ENCODE measurements around the gene TRRAP. TPM values are rescaled to one million over a fixed set of nuclear protein-coding genes. Genes with fewer than 3 reads are reported as not detected.
"Not testable (repeated sequence)": the region's sequence is repeated elsewhere in the genome, so short reads cannot be mapped to it uniquely, and the experiment has no call there.

The TRRAP gene
- polyA plus RNA-seq, 1 donor: 24.7 TPM

GRCh38 chr7:99046262-99046661 lies 167.9 kb downstream of the TRRAP start:
- not testable (repeated sequence) for H3K27me3 ChIP-seq (ENCODE audit: control insufficient read depth, insufficient read depth, low read length); H3K4me3 ChIP-seq (ENCODE audit: low read length); H3K4me1 ChIP-seq (ENCODE audit: control insufficient read depth, insufficient read depth, low read length); H3K9me3 ChIP-seq (ENCODE audit: control insufficient read depth, low read depth, low read length); DNase-seq; H3K27ac ChIP-seq (ENCODE audit: low read length)
- peaks cover 77% of the 10 kb centered on the region for H3K36me3 ChIP-seq (ENCODE audit: control insufficient read depth, insufficient read depth, low read length)
- WGBS (ENCODE audit: insufficient coverage, low lambda C conversion rate): 100% methylated on average over 1 of the region's 14 CpGs

- no peak for DNase-seq
- H3K4me1 ChIP-seq (ENCODE audit: control insufficient read depth, insufficient read depth, low read length): no peaks in the 10 kb centered on the region
- H3K36me3 ChIP-seq (ENCODE audit: control insufficient read depth, insufficient read depth, low read length): peaks cover 77% of the 10 kb centered on the region
- no peaks in the 10 kb centered on the region for H3K9me3 ChIP-seq (ENCODE audit: control insufficient read depth, low read depth, low read length)
- H3K27me3 ChIP-seq (ENCODE audit: control insufficient read depth, insufficient read depth, low read length): no peaks in the 10 kb centered on the region
- no peak overlapping the region for H3K27ac ChIP-seq (ENCODE audit: low read length)
- H3K4me3 ChIP-seq (ENCODE audit: low read length): no peak overlapping the region
- no CpG with 5 or more reads among the region's 8 CpGs for WGBS (ENCODE audit: insufficient coverage, low lambda C conversion rate)
Measured at GRCh38 chr7:99046722-99047121, 168.4 kb downstream of the TRRAP start.

GRCh38 chr7:99047526-99048077 lies 169.3 kb downstream of the TRRAP start:
- Histone ChIP-seq H3K27ac (ENCODE audit: low read length) (no peak overlapping the region), H3K4me1 (ENCODE audit: control insufficient read depth, insufficient read depth, low read length) (no peaks in the 10 kb centered on the region), H3K36me3 (ENCODE audit: control insufficient read depth, insufficient read depth, low read length) (peaks cover 81% of the 10 kb centered on the region), H3K4me3 (ENCODE audit: low read length) (no peak overlapping the region), H3K9me3 (ENCODE audit: control insufficient read depth, low read depth, low read length) (no peaks in the 10 kb centered on the region), H3K27me3 (ENCODE audit: control insufficient read depth, insufficient read depth, low read length) (no peaks in the 10 kb centered on the region)
- no CpG with 5 or more reads among the region's 15 CpGs for WGBS (ENCODE audit: insufficient coverage, low lambda C conversion rate)
- no peak for DNase-seq

- H3K9me3 ChIP-seq (ENCODE audit: control insufficient read depth, low read depth, low read length): no peaks in the 10 kb centered on the region
- H3K27ac ChIP-seq (ENCODE audit: low read length): no peak overlapping the region
- H3K27me3 ChIP-seq (ENCODE audit: control insufficient read depth, insufficient read depth, low read length): no peaks in the 10 kb centered on the region
- no peak for DNase-seq
- no peaks in the 10 kb centered on the region for H3K4me1 ChIP-seq (ENCODE audit: control insufficient read depth, insufficient read depth, low read length)
- H3K36me3 ChIP-seq (ENCODE audit: control insufficient read depth, insufficient read depth, low read length): peaks cover 76% of the 10 kb centered on the region
- H3K4me3 ChIP-seq (ENCODE audit: low read length): no peak overlapping the region
- WGBS (ENCODE audit: insufficient coverage, low lambda C conversion rate): 80% methylated on average over 1 of the region's 2 CpGs
Measured at GRCh38 chr7:99050971-99051370, 172.6 kb downstream of the TRRAP start.

GRCh38 chr7:99054781-99055180 lies 176.4 kb downstream of the TRRAP start:
- H3K27me3 ChIP-seq (ENCODE audit: control insufficient read depth, insufficient read depth, low read length): no peaks in the 10 kb centered on the region
- H3K4me3 ChIP-seq (ENCODE audit: low read length): no peak overlapping the region
- WGBS (ENCODE audit: insufficient coverage, low lambda C conversion rate): 100% methylated on average over 3 of the region's 9 CpGs
- H3K9me3 ChIP-seq (ENCODE audit: control insufficient read depth, low read depth, low read length): no peaks in the 10 kb centered on the region
- no peaks in the 10 kb centered on the region for H3K4me1 ChIP-seq (ENCODE audit: control insufficient read depth, insufficient read depth, low read length)
- no peak overlapping the region for H3K27ac ChIP-seq (ENCODE audit: low read length)
- DNase-seq: no peak
- H3K36me3 ChIP-seq (ENCODE audit: control insufficient read depth, insufficient read depth, low read length): peaks cover 58% of the 10 kb centered on the region

GRCh38 chr7:99061001-99061776 lies 182.9 kb downstream of the TRRAP start:
- DNase-seq: no peak
- H3K36me3 ChIP-seq (ENCODE audit: control insufficient read depth, insufficient read depth, low read length): peaks cover 16% of the 10 kb centered on the region
- H3K27me3 ChIP-seq (ENCODE audit: control insufficient read depth, insufficient read depth, low read length): no peaks in the 10 kb centered on the region
- no peaks in the 10 kb centered on the region for H3K9me3 ChIP-seq (ENCODE audit: control insufficient read depth, low read depth, low read length)
- H3K27ac ChIP-seq (ENCODE audit: low read length): no peak overlapping the region
- no peaks in the 10 kb centered on the region for H3K4me1 ChIP-seq (ENCODE audit: control insufficient read depth, insufficient read depth, low read length)
- no peak overlapping the region for H3K4me3 ChIP-seq (ENCODE audit: low read length)
- 78% methylated on average over 4 of the region's 6 CpGs for WGBS (ENCODE audit: insufficient coverage, low lambda C conversion rate)

Other genes starting within 250 kb of the TRRAP start
- gene TMEM130, start 8.5 kb upstream of the TRRAP start, polyA plus RNA-seq: 4.4 TPM